HG03103 (cell line): ENCODE results near the gene YAE1.

Experiments
- ATAC-seq: cut with Tn5 transposase; IDR thresholded peaks from one replicate; pipeline ENCODE4 v1.9.1; 2021; ENCODE audit warnings: low read depth; ENCODE audit not compliant: unreplicated experiment

YAE1 gene

GRCh38 chr7:39553436-39553835 is 12.8 kb upstream of the YAE1 start:
- no peak for ATAC-seq

GRCh38 chr7:39554583-39555165 is 11.5 kb upstream of the YAE1 start:
- ATAC-seq: no peak

GRCh38 chr7:39557222-39557621 is 9.0 kb upstream of the YAE1 start:
- ATAC-seq: no peak

- ATAC-seq: no peak
Measured at GRCh38 chr7:39557911-39558310, 8.3 kb upstream of the YAE1 start.

GRCh38 chr7:39560408-39560807 is 5.8 kb upstream of the YAE1 start:
- ATAC-seq: no peak

GRCh38 chr7:39560997-39561396 is 5.2 kb upstream of the YAE1 start:
- no peak for ATAC-seq

- no peak for ATAC-seq
Measured at GRCh38 chr7:39565538-39565937, 666 bp upstream of the YAE1 start.

GRCh38 chr7:39567294-39567693 is 1.1 kb downstream of the YAE1 start:
- ATAC-seq: no peak

GRCh38 chr7:39574673-39575349 is 8.6 kb downstream of the YAE1 start:
- ATAC-seq: no peak

- ATAC-seq: no peak
Measured at GRCh38 chr7:39577229-39577874, 11.1 kb downstream of the YAE1 start.

GRCh38 chr7:39580149-39580874 is 14.1 kb downstream of the YAE1 start:
- ATAC-seq: peak; percentile 88

GRCh38 chr7:39582536-39582935 is 16.3 kb downstream of the YAE1 start:
- no peak for ATAC-seq

- no peak for ATAC-seq
Measured at GRCh38 chr7:39583539-39583938, 17.3 kb downstream of the YAE1 start.

GRCh38 chr7:39587393-39587792 is 21.2 kb downstream of the YAE1 start:
- no peak for ATAC-seq

GRCh38 chr7:39588416-39588815 is 22.2 kb downstream of the YAE1 start:
- ATAC-seq: no peak

GRCh38 chr7:39589323-39590111 is 23.3 kb downstream of the YAE1 start:
- peak; percentile 88 for ATAC-seq

- ATAC-seq: no peak
Measured at GRCh38 chr7:39592586-39592985, 26.4 kb downstream of the YAE1 start.

GRCh38 chr7:39594988-39595620 is 28.9 kb downstream of the YAE1 start:
- no peak for ATAC-seq

GRCh38 chr7:39602351-39602750 is 36.1 kb downstream of the YAE1 start:
- ATAC-seq: no peak

- ATAC-seq: no peak
Measured at GRCh38 chr7:39603924-39604323, 37.7 kb downstream of the YAE1 start.
